ENCODE data around the gene ACTL6B.
A peak's percentile ranks its signal among the peaks of the same experiment; 100 is the strongest.
"Not testable (repeated sequence)": the region's sequence is repeated elsewhere in the genome, so short reads cannot be mapped to it uniquely, and the experiment has no call there.

The ACTL6B gene

GRCh38 chr7:100655908-100656674 is at the start of gene ACTL6B:
ACTL6B (minus strand) TSS chr7:100656448; CDS start chr7:100656354, 94 bp downstream.
- DNase-seq (ENCODE audit: low read depth in 2 of 2): peak; percentile 50 to 65

GRCh38 chr7:100705320-100705752 is 49.1 kb upstream of the ACTL6B start:
- peak; percentile 71 to 85 for DNase-seq (ENCODE audit: low read depth in 2 of 2)

DNA sequence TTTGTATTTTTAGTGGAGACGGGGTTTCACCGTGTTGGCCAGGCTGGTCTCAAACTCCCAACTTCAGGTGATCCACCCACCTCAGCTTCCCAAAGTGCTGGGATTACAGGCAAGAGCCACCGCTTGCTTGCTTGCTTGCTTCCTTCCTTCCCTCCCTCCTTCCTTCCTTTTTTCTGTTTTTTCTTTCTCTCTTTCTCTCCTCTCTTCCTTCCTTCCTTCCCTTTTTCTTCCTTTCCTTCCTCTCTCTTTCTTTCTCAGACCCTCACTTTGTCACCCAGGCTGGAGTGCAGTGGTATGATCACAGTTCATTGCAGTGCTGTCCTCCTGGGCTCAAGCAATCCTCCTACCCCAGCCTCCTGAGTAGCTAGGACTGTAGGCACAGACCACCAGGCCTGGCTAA is 44.8 kb upstream of the ACTL6B start:
- DNase-seq (ENCODE audit: low read depth in 2 of 2): not testable (repeated sequence)

DNA sequence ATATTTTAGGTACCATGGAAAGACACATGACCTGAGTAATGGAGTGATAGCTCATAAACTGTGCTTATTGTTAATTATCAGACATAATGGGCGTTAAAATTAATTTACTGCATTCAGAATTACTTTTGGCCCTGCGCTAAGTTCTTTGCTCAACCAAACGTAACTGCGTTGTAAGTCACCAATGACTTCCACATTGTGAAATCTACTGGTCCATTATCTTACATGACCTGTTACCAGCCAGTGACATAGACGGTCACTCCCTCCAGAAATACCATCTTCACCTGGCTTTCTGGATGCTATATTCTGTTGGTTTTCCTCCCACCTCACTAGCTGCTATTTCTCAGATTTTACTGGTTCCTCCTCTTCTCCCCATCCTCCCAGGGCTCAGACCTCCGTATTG is 42.8 kb upstream of the ACTL6B start:
- no peak for DNase-seq (ENCODE audit: low read depth in 2 of 2)

- DNase-seq (ENCODE audit: low read depth in 2 of 2): no peak
These were observed 39.9 kb upstream of the ACTL6B start for GRCh38 chr7:100696123-100696521.

- DNase-seq (ENCODE audit: low read depth in 2 of 2): peak; percentile 61 to 62
These were observed 38.0 kb upstream of the ACTL6B start, which contains the start of gene GIGYF1 for GRCh38 chr7:100694098-100694745. GIGYF1 (minus strand) TSS chr7:100694250; CDS start chr7:100688238, 6,012 bp downstream.

GRCh38 chr7:100693312-100694097 is 37.3 kb upstream of the ACTL6B start:
- no peak for DNase-seq (ENCODE audit: low read depth in 2 of 2)

GRCh38 chr7:100692578-100692961 is 36.3 kb upstream of the ACTL6B start:
- DNase-seq (ENCODE audit: low read depth in 2 of 2): no peak

DNA sequence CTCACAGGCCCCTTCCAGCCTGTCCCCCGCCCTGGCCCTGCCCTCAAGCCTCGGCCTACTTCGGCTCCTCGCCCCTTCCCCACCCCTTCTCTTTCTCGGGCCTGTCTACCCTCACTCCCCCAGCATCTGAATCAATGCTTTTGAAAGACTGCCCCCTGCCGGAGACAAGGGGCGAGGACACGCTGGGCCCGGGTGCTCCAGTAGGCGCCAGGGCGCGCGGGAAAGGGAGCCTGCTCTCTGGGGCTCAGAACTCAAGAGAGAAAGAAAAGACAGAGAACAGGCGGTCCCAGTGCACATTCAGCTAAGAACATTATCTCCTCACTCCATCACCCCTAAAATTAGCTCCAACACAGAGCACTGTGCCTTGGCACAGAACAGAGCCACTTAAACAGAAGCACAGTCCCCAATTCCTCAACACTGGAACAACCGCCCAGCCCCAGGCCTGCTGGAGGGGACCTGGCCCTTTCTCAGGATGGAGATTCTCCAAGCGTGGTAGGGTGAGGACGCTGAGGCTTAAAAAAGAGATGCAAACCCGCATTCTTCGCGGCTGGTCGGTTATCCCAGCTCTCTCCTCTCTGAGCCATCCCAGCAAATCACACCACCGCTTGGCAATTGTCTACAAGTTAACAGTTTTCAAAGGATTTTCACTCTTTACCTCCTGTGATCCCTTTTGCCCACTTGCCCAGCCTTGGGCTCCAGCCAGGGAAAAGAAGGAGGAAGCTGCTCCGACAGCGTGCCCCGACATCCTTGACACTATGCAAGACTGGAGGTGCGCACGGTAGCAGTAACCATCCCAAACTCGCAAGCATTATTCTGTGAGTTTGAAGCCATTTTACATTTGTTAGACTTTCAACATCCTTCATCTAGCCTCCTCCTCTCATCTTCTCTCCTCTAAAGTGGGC is 35.7 kb upstream of the ACTL6B start:
- peak; percentile 78 to 83 for DNase-seq (ENCODE audit: low read depth in 2 of 2)

DNA sequence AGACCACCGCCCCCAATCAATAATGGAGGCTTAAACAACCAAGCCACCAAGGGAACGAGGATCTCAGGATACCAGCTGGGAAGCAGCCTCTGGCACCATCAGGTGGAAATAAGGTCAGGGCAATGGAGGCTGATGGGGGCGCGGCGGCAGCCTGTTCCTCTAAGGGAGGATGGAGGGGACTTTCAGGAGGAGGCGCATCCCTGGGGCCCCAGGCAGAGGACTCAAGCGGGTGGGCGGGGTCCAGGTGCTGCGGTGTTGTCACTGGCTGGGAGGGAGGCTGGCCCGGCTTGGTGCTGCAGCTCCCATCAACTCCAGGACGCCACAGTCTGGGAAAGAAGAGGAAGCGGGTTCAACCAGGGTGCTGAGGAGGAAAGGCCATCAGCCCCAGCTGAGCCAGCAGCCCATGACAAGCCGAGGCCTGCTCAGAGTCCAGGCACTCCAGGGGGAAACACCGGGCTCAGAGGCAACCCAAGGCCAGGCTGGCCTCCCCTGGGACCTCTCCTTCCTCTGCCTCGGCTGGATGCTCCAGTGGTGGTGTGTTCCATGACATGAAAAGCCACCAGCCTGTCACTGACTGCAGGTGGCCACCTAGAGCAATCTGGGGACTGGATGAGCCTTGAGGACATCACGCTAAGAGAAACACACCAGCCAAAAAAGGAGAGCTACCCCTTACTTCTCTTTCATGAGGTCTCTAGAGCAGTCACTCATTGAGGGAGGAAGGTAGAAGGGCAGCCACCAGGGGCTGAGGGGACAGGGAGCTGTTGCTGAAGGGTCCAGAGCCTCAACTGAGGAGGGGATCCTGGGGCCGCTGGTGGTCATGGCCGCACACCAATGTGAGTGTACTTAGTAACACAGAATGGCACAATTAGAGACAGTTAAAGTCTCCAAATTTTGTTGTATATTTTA is 33.2 kb upstream of the ACTL6B start:
- DNase-seq (ENCODE audit: low read depth in 2 of 2): no peak

- DNase-seq (ENCODE audit: low read depth in 2 of 2): no peak
These were observed 32.1 kb upstream of the ACTL6B start for GRCh38 chr7:100688326-100688860.

DNA sequence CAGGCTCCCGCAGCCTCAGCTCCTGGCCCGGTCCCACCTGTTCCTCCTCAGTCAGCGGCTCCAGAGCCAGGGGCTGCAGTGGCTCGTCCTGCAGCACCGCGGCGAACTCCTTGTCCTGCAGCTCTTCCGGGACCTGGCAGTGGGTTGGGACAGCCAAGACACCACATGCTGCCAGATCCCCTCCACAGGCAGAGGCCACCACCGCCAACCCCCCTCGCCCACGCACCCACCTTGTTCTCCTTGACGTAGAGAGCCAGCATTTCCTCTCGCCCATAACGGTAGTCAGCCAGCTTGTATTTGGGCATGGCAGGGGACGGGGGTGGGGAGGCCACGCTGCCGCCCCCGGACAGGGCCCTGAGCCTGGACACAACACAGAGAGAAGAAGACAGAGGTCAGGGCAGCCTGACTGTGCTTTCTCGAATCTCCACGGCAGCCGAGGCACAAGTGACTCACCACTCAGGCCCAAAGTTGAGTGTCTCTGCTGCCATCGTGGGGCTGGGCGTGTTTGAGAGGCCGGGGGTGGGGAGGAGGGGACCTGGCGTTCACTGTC is 31.6 kb upstream of the ACTL6B start:
- no peak for DNase-seq (ENCODE audit: low read depth in 2 of 2)

- DNase-seq (ENCODE audit: low read depth in 2 of 2): no peak
These were observed 31.0 kb upstream of the ACTL6B start for GRCh38 chr7:100687261-100687660.

DNA sequence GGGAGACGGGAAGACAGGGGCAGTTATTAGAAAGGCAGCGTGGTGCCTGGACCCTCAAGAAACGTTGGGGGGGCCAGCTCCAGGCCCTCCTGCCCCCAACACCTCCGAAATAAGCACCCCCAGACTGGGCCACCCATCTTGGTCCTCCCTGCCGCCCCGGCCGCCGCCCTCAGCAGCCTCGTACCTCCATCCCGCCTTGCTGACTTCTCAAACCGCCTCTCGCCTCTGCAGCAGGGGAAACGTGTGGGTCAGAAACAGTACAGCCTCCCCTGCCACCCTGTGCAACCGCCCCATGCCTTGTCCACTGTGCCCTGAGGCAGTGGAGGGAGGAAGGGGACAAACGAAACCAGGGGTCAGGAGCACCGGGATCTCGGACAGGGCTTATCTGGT is 30.6 kb upstream of the ACTL6B start:
- no peak for DNase-seq (ENCODE audit: low read depth in 2 of 2)

DNA sequence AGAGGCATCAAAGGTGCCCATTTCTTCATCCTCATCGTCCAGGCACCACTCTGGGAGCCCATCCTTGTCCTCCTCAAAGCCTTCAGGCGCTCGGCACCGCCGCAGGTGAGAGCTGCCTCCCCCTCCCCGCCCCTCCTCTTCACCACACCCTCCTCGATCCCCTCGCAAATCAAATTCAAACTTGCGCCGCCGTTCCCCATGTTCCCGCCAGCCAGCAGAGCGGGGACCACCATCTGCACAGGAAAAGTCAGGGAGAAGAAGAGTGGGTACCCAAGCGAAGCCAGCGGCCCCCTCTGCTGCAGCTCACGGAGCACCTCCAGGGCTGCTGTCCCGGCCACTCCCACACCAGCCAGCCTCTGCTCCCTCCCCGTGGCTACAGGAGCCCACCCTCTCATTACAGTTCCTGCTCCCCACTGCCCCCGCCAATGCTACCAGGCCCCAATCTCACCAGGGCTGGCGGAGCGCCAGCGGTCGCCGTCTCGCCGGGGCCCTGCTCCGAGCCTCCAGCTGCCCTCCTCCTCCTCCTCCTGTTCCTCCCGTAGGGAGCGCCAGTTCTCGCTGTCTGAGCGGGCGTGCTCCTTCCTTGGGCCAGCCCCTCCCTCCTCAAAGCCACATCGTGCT is 30.1 kb upstream of the ACTL6B start:
- DNase-seq (ENCODE audit: low read depth in 2 of 2): no peak

GRCh38 chr7:100685631-100686145 is 29.4 kb upstream of the ACTL6B start:
- DNase-seq (ENCODE audit: low read depth in 2 of 2): no peak

- no peak for DNase-seq (ENCODE audit: low read depth in 2 of 2)
These were observed 28.9 kb upstream of the ACTL6B start for GRCh38 chr7:100685049-100685605.

DNA sequence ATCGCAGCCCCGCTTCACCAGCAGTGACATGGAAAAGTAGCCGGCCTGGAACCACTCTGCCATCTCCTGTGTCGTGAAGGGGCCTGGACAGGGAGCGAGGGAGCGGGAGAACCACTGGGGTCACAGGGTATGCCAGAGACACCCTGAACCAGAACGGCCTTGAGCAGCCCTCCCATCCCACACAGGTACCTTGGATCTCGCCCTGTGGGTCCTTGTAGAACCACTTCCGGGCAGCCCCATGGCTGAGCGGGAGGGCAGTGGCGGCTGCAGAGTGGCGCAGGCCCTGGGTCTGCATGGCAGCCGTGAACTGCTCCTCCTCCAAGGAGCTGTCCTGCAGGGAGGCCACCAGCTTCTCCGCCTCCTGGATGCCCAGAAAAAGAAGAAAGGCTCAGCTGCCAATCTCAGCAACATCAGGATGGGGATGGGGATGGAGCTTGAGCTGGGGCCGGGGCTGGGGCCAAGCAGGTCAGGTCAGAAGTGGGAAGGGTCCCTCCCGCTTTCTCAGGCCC is 28.3 kb upstream of the ACTL6B start:
- no peak for DNase-seq (ENCODE audit: low read depth in 2 of 2)
